GM15510 (cell line): ENCODE results near the gene FAM177A1.

Experiments used
- POLR2A ChIP-seq: IDR thresholded peaks from 3 replicates; pipeline ENCODE4 v1.6.1; 2011; ENCODE audit warnings: borderline replicate concordance; ENCODE audit not compliant: insufficient read length; ENCODE audit errors: extremely low read depth

Gene FAM177A1

DNA sequence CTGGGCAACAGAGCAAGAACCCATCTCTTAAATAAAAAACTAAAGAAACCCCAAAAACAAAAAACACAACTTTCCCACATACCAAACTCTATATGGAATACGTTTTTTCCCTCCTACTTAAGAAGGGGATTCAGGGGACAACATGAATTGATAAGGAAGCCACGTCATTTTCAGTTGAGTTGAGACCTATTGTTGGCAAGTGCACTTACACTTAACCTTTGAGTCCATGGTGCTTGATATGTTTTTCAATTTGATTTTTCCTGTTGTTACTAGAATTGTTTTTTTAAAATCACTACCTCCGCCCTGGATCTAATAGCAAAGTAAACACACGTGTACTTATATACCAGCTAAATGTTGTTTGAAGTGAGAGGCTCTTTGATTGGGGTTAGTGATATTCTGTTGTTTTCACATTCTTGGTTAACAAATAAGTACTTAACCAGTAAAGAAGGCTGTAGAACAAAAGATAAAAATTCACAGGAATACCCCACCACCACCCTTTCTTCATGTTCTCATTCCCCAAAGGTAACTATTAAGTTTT, 2.0 kb downstream of the FAM177A1 start:
- TF ChIP-seq POLR2A: no peak

DNA sequence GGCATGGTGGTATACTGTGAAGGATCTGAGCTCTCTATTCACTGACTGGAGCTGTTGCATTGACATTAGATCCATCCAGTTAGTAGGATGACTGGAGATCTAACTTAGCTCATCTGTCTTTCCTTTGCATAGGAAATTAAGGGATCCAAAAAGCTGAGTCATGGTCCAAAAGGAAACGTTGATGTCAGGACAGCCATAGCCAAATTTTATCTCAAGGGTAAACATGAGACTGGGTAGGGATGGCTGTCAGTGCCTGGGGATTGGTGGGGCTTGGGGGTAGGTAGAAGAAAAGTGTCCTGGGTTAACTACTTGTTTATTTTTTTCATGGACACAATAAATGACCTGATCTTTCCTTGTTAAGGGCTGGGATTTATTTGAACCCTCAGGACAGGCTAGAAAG, 4.6 kb downstream of the FAM177A1 start:
- no peak for TF ChIP-seq POLR2A

DNA sequence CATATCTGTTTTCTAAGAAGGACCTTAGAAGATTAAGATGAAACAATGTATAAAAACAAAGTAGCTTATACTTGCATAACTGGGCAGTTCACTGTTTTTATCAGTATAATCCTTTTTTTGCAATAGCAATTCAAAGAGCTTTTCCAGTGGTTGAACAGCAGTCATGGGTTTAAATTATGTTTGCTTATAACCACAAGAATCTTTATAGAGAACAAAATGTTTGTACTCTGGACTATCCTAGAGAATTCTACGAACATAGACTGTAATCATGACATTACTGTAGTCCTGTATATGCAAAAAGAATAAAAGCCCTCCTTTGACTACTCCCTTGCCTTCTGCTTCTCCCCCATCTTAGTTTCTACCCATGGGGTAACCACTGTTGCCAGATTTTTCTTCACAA, 5.7 kb downstream of the FAM177A1 start:
- no peak for TF ChIP-seq POLR2A

DNA sequence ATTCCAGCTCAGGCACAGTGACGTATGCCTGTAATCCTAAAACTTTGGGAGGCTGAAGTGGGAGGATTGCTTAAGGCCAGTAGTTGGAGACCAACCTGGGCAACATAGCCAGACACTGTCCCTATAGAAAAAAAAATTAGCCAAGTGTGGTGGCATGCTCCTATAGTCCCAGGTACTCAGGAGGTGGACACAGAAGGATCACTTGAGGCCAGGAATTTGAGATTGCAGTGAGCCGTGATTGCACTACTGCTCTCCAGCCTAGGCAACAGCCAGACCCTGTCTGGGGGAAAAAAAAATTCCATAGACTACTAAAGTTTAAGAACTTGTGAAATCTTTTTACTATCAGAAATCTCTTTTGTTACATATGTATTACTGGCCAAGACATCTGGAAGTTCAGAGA, 6.6 kb downstream of the FAM177A1 start:
- no peak for TF ChIP-seq POLR2A

DNA sequence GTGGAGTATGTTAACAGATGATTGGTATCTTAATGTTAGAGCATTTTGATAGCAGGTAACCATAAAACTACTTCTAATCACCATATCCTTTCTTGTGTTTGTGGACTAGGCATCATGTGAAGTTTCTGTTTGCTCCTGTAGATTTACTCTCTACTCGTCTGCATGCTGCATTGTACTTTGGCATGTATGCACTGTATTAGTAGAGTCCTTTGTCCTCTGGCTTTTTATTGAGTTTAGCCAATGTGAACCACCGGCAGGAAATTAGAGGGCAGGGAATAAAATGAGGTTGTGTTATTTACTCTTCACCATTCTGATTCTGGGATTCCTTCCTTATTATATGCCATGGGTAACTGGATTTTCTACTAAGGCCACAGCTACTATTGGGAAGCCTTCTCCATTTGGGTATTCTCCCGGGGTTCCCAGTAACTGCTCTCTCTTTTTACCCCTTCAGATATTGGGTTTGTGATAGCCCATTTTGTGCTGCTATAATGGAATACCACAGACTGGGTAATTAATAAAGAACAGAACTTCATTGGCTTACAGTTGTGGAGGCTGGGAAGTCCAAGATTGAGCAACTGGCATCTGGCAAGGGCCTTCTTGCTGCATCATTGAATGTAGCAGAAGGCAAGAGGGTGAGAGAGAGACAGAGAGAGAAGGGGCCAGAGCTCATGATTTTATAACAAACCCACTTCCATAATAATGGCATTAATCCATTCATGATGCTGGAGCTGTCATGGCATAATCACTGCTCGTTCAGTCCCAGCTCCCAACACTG, 22.4 kb downstream of the FAM177A1 start:
- TF ChIP-seq POLR2A: no peak

DNA sequence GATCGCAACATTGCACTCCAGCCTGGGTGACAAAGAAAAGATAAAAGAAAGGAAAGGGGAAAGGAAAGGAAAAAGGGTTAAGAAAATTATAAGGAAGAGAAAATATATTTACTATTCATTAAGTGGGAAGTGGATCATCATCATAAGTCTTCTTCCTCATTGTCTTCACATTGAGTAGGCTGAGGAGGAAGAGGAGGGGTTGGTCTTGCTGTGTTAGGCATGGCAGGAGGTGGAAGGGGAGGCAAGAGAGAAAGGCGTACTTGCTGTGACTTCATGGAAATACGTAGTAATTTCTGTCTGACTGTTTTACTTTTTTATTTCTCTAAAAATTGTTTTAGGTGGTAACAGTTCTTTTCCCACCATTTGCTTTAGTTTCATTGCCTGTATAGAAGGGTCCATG, 26.2 kb downstream of the FAM177A1 start:
- TF ChIP-seq POLR2A: no peak

DNA sequence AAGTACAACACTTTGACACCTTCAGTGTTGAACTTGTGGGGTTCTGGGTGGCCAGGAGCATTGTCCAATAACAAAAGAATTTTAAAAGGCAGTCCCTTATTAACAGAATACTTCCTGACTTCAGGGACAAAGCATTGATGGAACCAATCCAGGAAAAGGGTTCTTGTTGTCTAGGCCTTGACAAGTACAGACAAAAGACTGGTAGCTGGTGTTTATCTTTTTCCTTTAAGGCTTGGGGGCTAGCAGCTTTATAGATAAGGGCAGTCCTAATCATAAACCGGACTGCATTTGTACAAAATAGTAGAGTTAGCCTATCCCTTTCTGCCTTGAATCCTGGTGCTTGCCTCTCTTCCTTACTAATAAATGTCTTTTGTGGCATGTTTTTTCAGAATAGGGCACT, 27.4 kb downstream of the FAM177A1 start:
- TF ChIP-seq POLR2A: no peak

DNA sequence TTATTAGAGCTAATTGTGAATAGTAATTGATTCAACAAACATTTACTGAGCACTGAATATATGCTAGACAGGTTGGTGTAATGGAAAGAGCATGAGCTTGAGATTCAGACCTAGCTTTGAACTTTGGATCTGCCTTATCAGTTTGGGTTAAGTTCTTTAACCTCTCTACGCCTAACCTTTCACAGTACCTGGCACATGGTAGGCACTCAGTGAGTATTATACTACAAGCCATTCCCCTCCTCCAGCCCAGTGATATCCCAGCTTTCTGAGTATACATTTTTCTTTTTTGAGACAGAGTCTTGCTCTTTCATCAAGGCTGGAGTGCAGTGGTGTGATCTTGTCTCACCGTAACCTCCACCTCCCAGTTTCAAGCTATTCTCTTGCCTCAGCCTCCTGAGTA, 32.0 kb downstream of the FAM177A1 start:
- no peak for TF ChIP-seq POLR2A

DNA sequence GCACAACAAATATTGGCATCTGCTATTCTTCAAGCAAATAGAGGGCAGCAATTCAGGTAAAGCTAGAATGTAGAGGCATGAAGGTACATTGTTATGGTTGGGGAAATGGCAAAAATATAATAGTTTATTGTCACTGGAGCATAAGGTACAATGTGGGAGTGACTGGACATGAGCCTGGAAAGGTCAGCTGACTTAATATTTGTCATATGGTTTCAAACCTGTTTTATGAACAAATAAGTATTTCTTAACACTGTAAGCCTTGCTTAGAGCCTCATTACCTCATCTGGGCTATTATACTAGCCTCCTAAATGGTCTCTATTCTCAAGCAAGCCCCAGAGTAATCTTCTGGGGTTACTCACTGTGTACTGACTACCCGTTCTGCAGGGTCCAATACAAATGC, 33.7 kb downstream of the FAM177A1 start:
- no peak for TF ChIP-seq POLR2A

DNA sequence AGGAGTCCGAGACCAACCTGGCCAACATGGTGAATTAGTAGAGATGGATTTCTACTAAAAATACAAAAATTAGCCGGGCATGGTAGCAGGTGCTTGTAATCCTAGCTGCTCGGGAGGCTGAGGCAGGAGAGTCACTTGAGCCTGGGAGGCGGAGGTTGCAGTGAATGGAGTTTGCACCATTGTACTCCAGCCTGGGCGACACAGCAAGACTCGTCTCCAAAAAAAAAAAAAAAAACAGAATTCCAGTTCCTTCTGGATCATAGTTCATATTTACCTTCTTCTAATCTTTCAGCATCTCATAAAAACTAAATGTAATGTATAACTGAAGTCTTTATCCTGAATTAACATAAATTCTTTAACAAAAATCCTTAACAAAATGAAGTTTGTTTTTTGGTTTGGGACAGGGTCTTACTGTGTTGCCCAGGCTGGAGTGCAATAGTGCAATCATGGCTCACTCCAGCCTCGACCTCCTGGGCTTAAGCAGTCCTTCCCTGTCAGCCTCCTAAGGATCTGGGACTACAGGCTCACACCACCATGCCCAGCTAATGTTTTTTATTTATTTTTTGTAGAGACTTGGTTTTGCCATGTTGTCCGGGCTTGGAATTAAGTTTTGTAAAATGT, 37.6 kb downstream of the FAM177A1 start:
- TF ChIP-seq POLR2A: no peak

DNA sequence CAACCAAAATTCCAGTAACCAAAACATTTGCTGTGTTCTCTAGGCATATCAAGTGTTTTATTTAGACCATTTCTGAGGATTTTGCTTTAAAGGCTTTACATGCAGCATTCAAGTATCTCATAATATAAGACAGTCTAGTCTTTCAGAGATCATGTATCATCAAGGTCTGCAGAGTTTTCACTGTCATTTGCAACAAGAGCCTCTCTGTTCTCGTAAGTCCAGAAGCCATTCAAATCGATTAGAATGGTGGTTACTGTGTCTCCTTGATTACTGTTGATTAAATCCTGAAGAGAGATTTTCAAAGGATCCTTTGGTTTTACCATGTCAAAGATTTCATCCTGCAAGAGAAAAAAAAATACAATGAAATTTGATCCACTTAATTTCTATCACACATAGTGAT, 39.4 kb downstream of the FAM177A1 start:
- no peak for TF ChIP-seq POLR2A

DNA sequence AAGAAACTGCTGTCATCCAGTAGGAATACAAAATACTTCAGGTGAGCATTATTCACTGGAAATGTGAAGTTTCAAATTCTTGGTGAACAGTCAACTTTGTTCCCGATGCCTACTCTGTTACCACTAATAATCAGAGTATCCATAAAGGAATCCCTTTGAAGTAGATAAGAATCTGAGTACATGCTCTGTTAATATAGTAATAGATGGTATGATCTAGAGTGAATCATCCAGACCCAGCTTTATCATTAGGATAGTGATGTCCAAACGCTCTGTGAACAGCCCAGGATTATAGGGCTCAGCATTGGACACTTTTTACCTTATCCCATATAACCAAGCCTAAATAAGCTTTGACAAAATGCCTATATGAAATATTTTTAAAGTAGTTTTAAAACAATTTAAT, 42.4 kb downstream of the FAM177A1 start:
- no peak for TF ChIP-seq POLR2A

DNA sequence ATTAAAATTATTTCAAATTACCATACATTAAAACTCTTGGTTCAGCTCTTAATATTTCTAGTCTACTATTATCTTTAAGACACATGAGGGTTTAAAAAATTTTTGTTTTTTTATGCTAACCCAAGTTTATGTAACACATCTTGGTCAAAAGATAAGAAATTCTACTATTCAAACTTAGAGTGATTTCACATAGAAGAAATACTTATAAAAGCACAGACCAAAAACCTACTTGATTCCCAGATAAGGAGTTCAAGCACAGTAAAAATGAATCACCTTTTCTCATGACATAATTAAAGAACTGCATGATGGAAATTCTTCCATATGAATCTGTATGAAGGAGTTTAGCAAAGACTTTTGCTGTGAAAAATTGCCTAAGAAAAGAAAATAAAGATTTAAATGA, 61.8 kb downstream of the FAM177A1 start:
- no peak for TF ChIP-seq POLR2A

DNA sequence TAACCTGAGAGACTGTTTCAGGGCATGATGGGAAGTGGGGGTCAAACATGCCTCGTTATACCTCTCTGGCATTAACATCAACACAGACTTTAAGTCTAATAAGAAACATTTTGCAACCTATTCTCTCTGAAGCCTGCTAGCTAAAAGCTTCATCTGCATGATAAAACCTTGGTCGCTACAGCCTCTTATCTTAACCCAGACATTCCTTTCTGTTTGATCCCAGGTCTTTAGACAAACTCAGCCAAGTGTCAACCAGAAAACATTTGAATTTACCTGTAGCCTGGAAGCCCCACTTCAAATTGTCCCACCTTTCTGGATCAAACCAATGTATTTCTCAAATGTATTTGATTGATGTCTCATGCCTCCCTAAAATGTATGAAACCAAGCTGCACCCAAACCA, 66.6 kb downstream of the FAM177A1 start:
- no peak for TF ChIP-seq POLR2A

DNA sequence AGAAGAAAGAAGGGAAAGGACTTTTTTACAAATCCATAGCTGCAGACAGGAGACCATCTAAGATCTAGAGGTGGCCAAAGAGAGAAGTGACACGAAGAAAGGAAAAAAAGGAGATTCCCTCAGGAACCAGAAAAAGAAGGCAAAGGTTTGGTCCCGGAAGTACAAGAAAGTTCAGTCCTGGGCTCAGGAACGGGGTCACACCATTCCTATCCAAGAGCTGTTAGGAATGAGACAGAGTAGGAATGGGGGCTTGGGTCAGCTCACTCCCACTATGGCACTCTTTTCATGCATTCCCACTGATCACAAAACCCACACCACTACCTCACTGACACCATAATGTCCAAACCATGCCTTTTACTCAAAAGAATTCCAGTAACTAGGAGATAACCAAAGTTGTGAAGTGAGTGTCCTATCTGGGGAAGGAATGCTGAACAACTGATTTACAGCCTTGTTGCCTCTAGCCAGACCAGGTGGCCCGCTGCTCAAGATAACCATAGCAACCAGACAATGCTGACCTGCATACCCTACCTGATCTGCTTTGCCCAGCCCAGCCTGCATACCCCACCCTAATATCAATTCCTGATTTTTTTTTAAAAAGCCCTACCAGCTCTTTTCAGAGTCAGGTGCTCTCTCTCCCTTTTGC, 67.4 kb downstream of the FAM177A1 start:
- no peak for TF ChIP-seq POLR2A

DNA sequence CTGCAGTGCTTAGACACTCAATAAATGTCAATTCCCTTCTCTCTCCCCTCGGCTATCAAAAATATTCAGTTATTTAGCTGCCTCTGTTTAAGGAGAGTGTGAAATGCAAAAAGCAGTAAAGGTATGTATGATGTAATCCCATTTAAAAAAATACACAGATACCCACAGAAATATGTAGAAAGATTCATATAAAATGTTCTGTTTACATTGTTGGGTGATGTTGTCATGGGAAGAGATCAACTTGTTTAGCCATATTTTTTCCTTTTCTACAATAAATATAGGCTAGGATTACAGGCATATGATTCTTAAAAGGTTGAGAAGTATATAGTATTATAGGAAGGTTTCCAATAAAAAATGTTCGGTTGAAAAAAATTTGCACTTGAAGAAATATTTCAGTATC, 68.0 kb downstream of the FAM177A1 start:
- TF ChIP-seq POLR2A: no peak
